OCI-M2 (cell line): ENCODE measurements around the gene TRIM44.
"Not testable (repeated sequence)": the region's sequence is repeated elsewhere in the genome, so short reads cannot be mapped to it uniquely, and the experiment has no call there.

ENCODE experiments used
- DNase-seq: peaks from one replicate; lab custom pipeline; 2025; ENCODE audit not compliant: unreplicated experiment; lab: John Stamatoyannopoulos, UW

TRIM44 gene

DNA sequence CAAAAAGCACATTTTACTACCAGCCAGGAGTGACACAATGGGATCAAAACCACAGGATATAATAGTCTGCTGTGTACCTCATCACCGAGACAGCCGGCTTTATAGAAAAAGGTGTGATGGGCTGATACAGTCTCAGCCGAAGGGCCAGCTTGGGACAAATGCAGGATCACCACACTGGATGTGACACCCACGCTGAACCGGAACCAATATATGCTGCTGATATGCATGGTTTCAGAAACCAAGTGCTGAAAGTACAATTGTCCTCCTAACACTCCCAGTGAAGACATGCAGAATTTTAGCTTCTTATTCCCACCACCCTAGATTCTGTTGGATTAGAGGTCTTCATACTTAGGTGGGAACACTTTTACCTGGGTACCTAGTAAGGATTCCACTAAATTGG, 184.3 kb downstream of the TRIM44 start:
- DNase-seq = no peak

DNA sequence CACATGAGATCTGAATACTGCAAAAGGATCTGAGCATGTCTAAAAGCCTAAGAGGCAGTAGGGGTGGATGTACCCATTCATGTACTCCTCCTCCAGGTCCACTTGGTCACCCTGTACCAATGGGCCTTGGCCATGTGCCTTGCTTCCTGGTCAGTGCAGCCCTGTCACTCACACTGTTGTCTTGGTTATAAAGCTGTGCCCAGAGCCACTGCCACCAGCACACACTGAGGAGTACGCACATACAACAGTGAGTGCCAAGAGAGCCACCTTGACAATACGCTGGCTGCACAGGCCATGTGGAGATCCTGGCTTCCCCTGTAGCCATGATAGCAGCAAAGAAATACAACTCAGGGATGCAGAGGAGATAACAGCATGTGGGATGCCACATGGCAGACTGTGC, 184.9 kb downstream of the TRIM44 start:
- DNase-seq = no peak

DNA sequence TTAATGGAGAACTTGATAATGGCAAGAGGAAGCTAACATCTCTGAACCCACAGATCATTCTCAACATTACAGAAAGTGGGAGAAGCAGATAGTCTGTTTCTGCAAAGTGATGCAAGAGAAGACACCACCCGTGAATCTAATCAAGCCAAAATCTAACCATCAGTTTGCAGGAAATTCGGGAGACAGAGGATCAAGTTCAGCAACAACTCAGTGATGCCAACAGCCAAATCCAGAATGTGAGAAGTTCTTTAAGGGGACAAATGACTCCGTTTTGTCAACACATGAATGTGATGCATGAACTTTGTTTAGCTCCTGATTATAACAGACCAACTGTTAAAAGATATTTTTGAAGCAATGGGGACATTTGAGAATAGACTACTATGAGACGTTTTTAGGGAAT, 186.0 kb downstream of the TRIM44 start:
- DNase-seq = no peak

DNA sequence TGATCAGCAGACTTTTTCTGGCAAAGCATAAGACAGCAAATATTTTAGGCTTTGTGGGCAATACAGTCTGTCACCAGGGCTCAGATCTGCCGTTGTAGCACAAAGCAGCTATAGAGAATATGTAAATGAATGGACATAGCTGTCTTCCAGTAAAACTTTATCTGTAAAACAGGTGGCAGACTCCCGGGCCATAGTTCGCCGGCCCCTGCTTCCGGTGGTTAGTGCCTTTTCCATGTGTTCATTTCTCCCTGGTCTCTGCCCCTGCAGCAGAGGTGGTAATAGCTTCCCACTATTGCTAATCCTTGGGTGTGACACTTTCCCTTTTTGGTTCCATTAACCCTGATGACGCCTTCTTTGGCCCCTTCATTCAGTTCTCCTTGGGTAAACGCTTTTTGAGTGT, 187.6 kb downstream of the TRIM44 start:
- DNase-seq = no peak

DNA sequence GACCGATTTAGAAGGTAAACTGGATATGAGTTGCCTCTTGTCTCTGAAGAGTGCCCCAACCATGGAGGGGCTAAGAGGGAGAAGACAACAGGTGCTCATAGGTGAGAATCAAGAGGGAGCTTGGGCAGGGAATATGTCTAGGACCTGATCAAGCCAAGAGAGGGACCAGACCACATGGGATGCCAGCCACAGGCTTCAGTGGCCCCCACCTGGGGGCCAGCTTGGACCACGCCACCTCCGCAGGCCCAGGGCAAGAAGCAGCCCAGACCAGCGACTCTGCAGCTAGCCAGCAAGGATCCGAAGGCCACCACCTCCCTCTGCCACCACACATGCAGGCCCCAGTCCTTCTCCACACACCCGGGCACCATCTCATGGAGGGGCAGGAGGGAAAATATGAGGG, 188.8 kb downstream of the TRIM44 start:
- DNase-seq = no peak

DNA sequence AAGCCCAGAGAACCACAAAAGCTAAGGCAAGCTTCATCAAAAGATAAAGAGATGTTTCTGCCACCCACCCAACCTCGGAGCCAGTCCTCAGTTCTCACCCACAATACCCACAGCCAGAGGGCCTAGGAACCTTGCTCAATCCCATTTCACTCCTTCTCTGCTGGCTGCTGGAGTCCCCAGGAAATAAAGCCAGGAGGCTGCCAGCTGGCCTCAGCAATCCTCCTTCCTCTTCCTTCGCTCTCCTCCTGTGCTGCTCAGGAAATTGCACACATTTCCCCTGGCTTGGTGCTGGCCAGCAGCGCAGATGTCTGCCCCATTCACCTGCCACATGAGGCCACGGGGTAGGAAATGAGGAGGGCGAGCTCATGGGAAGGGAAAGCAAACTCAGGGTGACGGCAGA, 189.5 kb downstream of the TRIM44 start:
- no peak for DNase-seq

DNA sequence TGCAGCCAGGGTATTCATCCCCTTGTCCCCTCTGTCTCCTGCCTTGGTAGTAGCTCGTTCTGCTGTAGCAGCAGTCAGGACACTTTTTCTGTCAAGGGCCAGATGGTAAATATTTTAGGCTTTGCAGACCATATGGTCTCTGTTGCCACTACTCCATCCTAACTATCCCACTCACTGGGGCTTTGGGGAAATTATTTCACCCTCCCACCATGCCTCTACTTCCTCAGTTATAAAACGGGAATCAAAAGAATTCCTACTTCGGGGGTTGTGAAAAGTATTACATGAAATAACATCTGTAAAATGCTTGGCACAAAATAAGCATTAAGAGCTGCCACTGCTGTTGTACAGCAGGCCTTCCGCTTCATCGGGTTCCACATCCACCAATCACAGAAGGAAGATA, 191.4 kb downstream of the TRIM44 start:
- DNase-seq = no peak

DNA sequence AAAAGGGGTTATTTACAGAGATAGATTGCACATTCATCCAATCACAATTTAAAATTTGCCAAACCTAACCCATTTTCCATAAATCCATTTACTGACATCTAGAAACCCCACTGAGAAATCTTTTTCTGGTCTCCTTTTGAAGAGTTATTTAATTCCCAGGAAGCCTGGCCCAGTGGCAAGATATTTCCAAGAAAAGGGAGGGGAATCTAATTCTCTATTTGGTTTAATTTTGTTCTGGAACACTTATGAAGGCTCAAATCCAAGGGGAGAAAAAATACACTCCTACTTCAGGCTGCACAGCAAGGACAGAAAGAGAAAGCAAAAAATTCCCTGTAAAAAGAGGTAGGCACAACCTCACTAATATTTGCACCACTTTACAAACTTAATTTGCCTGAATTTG, 193.1 kb downstream of the TRIM44 start:
- no peak for DNase-seq

DNA sequence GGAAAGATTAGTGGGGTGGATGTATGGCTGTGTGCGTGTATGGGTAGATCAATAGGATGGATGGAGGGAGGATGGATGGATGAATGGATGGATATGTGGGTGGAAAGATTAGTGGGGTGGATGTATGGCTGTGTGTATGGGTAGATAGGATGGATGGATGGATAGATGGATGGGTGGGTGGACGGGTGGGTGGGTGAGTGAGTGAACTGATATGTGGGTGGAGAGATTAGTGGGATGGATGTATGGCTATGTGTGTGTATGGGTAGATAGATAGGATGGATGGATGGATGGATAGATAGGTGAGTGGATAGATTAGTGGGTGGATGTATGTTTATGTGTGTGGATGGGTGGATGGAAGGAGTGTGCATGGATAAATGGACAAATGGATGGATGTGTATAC, 193.7 kb downstream of the TRIM44 start:
- no peak for DNase-seq

DNA sequence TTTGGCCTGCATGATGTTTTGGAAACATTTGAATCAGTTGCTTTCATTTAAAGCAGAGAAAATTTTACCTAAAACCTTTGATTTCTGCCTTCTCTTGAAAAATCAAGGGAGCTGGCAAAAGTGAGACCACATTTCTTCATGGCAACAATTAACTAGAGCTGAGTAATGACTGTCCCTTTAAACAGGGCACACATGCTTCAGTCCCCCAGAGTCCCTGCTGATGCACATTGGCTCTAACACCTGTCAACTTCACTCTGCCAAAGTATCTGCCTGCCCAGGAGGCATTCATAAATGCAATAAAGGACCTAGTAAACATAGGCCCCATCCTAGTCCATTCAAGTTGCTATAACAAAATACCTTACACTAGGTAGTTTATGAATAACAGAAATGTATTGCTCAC, 194.2 kb downstream of the TRIM44 start:
- no peak for DNase-seq

DNA sequence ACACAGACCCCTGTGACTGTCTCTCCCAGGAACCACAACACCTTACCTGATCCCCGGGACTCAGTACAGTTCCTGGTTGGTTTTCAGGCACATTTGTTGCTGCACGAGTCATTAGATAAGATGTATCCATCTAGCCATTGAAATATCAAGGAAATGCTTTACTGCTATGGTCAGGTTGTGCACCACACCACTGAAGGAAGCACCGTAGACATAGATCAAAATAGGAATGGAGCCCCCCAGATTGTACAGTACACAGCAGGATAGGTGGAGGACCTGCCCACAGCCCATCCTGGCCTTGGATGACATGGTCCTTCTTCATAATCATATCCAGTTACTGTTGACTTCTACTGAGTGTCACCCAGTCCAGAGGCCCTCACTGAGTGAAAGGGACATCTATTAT, 195.3 kb downstream of the TRIM44 start:
- DNase-seq = no peak

DNA sequence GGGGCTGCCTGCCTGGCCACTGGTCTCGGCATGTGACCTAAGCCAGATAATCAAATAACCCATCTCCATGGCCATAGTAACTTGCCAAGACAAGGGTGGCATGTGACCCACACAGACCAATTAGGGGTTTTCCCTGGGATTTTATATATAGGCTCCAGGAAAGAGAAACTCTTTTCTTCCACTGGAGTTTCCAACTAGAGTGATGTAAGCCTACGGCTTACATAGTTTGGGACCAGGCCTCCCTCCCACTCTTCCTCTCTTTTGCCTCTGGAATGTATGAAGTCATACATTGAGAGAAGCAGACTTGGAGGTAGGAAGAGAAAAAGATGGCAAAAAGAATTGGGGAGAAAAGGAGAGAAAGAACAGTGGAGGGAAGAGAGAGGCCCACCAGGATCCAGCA, 196.7 kb downstream of the TRIM44 start:
- DNase-seq = no peak

DNA sequence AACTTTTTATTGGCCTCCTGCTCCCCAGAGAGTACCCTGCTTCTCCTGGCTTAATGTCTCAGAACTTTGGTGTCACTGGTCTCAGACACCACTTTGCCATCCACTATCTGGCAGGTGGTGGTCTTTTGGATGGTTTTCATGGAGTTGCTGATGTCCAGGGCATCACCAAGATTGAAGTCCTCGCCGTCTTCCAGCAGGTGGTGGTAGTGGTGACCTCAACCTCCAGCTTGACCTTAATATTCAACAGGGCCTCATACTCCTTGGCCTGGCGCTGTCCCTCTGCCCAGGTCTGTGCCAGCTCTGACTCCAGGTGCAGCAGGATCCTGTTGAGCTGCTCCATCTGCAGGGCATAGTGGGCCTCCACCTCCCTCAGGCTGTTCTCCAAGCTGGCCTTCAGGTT, 197.6 kb downstream of the TRIM44 start:
- DNase-seq = not testable (repeated sequence)

DNA sequence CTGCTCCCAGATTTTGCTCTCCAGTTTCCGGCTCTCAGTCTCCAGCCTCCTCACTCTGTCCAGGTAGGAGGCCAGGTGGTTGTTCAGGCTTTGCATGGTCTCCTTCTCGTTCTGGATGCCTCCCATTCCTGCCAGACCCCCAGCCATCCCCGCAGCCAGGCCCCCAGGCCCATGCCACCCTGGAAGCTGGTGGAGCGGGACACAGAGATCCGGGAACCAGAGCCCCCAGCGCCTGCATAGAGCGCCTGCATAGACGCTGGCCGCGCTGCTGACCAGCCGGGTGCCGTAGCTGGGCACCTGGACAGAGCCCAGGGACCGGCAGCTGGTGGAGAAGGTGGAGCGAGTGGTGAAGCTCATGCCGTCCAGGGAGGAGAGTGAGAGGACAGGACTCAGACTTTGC, 198.6 kb downstream of the TRIM44 start:
- DNase-seq = no peak

DNA sequence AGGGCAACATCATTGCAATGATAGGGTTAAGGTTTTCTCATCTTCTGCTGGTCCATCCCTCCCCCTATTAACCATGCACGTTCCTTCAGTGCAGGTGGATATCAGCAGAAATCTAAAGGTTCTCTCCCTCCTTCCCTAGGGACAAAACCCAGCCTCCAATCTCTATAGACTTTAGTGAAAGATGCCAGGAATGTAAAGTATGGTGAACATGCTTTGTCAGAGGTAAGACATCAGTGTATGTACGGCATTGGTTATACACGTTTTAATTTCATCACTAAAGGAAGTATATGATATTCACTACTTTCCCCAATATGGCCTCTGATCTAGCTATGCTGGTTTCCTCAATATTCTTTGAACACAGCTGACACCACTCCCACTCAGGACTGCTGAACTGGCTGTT, 200.1 kb downstream of the TRIM44 start:
- no peak for DNase-seq

DNA sequence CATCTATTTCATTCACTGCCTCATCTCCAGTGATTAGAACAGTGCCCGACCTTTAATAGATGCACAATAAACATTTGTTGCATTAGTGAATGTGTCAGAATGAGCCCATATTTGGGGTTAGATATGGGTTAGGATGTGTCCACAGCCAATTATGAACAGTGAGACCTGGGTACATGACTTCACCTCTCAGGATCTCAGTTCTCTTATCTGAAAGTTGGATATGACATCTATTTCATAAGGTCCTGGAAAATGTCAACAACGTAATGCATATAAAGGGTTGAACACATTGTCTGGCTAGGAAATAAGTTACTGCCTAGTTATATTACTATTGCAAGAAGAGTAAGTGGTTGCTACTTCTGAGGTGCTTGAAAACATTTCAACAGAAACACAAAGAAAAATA, 201.6 kb downstream of the TRIM44 start:
- no peak for DNase-seq

DNA sequence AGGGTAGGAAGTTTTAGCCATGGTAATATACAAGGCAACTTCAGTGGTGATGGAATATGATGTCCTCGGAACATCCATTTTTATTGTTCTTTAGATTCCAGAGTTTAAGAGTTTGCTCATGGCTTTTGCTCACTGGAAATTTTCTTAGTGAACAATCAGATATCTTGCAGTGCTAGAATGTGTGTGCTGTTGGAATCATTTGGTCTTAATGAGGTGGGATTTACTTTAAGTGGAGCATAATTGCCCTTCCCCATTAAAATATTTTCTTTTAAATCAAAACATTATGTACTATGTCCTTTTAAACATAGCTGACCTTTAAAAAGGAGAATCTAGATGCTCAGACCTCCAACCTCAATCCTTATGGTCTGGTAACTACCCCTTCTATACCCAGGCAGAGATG, 204.0 kb downstream of the TRIM44 start:
- no peak for DNase-seq
